Measurements from ENCODE around the gene FOXP1. TPM values are rescaled to one million over a fixed set of nuclear protein-coding genes. Genes with fewer than 3 reads are reported as not detected.

FOXP1 gene
- total and polyA plus RNA-seq, 8 donors = 95.1 to 143 (median 123) TPM

- no peaks in the 10 kb centered on the region for H3K9me3 ChIP-seq
- no peak for TF ChIP-seq CTCF (IDR thresholded peaks at IDR 0.05)
- ATAC-seq (peak; percentile 46), DNase-seq (no peak)
- no peaks in the 10 kb centered on the region for H3K27me3 ChIP-seq
- intact Hi-C loops (cut with DNase I) = no loop called here
- no peaks in the 10 kb centered on the region for H3K36me3 ChIP-seq
- H3K4me1 ChIP-seq = peaks cover 0 to 24% of the 10 kb centered on the region in 2 donors
- H3K27ac ChIP-seq = no peak overlapping the region
- H3K4me3 ChIP-seq = no peak overlapping the region
Observed at GRCh38 chr3:71243229-71243628, 340.3 kb downstream of the FOXP1 start.

- Histone ChIP-seq H3K4me3 (no peak overlapping the region), H3K9me3 (no peaks in the 10 kb centered on the region), H3K27ac (no peak overlapping the region), H3K27me3 (no peaks in the 10 kb centered on the region), H3K4me1 (peaks cover 0 to 25% of the 10 kb centered on the region in 2 donors), H3K36me3 (no peaks in the 10 kb centered on the region)
- DNase-seq (no peak), ATAC-seq (no peak)
- no peak for TF ChIP-seq CTCF (IDR thresholded peaks at IDR 0.05)
- intact Hi-C loops (cut with DNase I) = no loop called here
Observed at GRCh38 chr3:71241981-71242560, 341.5 kb downstream of the FOXP1 start.

GRCh38 chr3:71241246-71241901 lies 342.2 kb downstream of the FOXP1 start:
- no peak for ATAC-seq
- Histone ChIP-seq H3K9me3 (no peaks in the 10 kb centered on the region), H3K27me3 (no peaks in the 10 kb centered on the region), H3K4me1 (peaks cover 0 to 25% of the 10 kb centered on the region in 2 donors), H3K4me3 (no peak overlapping the region), H3K27ac (no peak overlapping the region), H3K36me3 (no peaks in the 10 kb centered on the region)
- no peak for DNase-seq
- no peak for TF ChIP-seq CTCF (IDR thresholded peaks at IDR 0.05)
- intact Hi-C loops (cut with DNase I) = no loop called here

GRCh38 chr3:71240034-71240433 lies 343.5 kb downstream of the FOXP1 start:
- no peaks in the 10 kb centered on the region for H3K36me3 ChIP-seq
- no peak for TF ChIP-seq CTCF (IDR thresholded peaks at IDR 0.05)
- DNase-seq (no peak), ATAC-seq (no peak)
- intact Hi-C loops (cut with DNase I) = no loop called here
- no peaks in the 10 kb centered on the region for H3K27me3 ChIP-seq
- peaks cover 0 to 14% of the 10 kb centered on the region in 2 donors for H3K4me1 ChIP-seq
- peak overlapping the region in 1 of 2 donors; percentile 4 for H3K27ac ChIP-seq
- no peaks in the 10 kb centered on the region for H3K9me3 ChIP-seq
- H3K4me3 ChIP-seq = no peak overlapping the region

GRCh38 chr3:71238355-71238757 lies 345.2 kb downstream of the FOXP1 start:
- H3K9me3 ChIP-seq = no peaks in the 10 kb centered on the region
- no peak overlapping the region for H3K27ac ChIP-seq
- DNase-seq (no peak), ATAC-seq (peak; percentile 33)
- H3K27me3 ChIP-seq = no peaks in the 10 kb centered on the region
- TF ChIP-seq CTCF (IDR thresholded peaks at IDR 0.05) = no peak
- peaks cover 0 to 6% of the 10 kb centered on the region in 2 donors for H3K4me1 ChIP-seq
- intact Hi-C loops (cut with DNase I) = no loop called here
- no peaks in the 10 kb centered on the region for H3K36me3 ChIP-seq
- no peak overlapping the region for H3K4me3 ChIP-seq
